ENCODE measurements around the gene ANXA4.

- no peak for TF ChIP-seq POLR2AphosphoS5 (IDR thresholded peaks at IDR 0.05; ENCODE audit: low read depth, low read length)
- no peak for TF ChIP-seq SPI1 (IDR thresholded peaks at IDR 0.05; ENCODE audit: low read depth, low read length)
Measured at GRCh38 chr2:69729266-69729665, 12.7 kb upstream of the ANXA4 start.
